HG02870 (cell line): ENCODE data around the gene SMAD3.

Experiments used
- ATAC-seq: cut with Tn5 transposase; IDR thresholded peaks from one replicate; pipeline ENCODE4 v1.9.1; 2021; ENCODE audit warnings: mild to moderate bottlenecking, moderate library complexity; ENCODE audit not compliant: unreplicated experiment

Gene SMAD3

GRCh38 chr15:67216859-67217258 lies 151.5 kb downstream of the SMAD3 start:
- no peak for ATAC-seq

GRCh38 chr15:67218428-67218827 lies 153.0 kb downstream of the SMAD3 start:
- ATAC-seq, result no peak

- ATAC-seq, result no peak
These were observed 153.9 kb downstream of the SMAD3 start for GRCh38 chr15:67219288-67219687.

GRCh38 chr15:67224889-67225288 lies 159.5 kb downstream of the SMAD3 start:
- ATAC-seq, result no peak

- no peak for ATAC-seq
These were observed 159.9 kb downstream of the SMAD3 start for GRCh38 chr15:67225336-67225735.

GRCh38 chr15:67227431-67227830 lies 162.0 kb downstream of the SMAD3 start:
- no peak for ATAC-seq

- no peak for ATAC-seq
These were observed 162.4 kb downstream of the SMAD3 start for GRCh38 chr15:67227846-67228245.

- no peak for ATAC-seq
These were observed 162.9 kb downstream of the SMAD3 start for GRCh38 chr15:67228286-67228685.

- no peak for ATAC-seq
These were observed 165.1 kb downstream of the SMAD3 start for GRCh38 chr15:67230504-67230903.

GRCh38 chr15:67232591-67232990 lies 167.2 kb downstream of the SMAD3 start:
- ATAC-seq, result no peak

- ATAC-seq, result peak; percentile 10
These were observed 175.1 kb downstream of the SMAD3 start for GRCh38 chr15:67240235-67241131.

GRCh38 chr15:67241132-67241855 lies 175.9 kb downstream of the SMAD3 start:
- ATAC-seq, result peak; percentile 90

- ATAC-seq, result no peak
These were observed 177.3 kb downstream of the SMAD3 start for GRCh38 chr15:67242708-67243111.
